GM23338 (cell line): Measurements from ENCODE around the gene LGALSL. TPM values are rescaled to one million over a fixed set of nuclear protein-coding genes. Genes with fewer than 3 reads are reported as not detected.

Experiments used
- ATAC-seq: fragments of 200-7000 bp; cut with Tn5 transposase; 3 replicates; pipeline ENCODE4 v1.9.1; 2020
- DNase-seq: peaks from one replicate; pipeline ENCODE4 v3.0.0-alpha.2; 2015; ENCODE audit warnings: low spot score
- H2AFZ ChIP-seq: fragments of 200-600 bp; sonication (generic); 2 replicates; pipeline ENCODE4 v1.8.0; 2016; ENCODE audit warnings: antibody characterized with exemption, mild to moderate bottlenecking, moderate library complexity
- H3F3A ChIP-seq: fragments of 200-600 bp; sonication (generic); replicated peaks from 2 replicates; pipeline ENCODE4 v1.8.0; 2017; ENCODE audit warnings: antibody characterized with exemption, mixed run types, low read depth
- H3K27ac ChIP-seq: fragments of 200-600 bp; sonication (generic); 2 replicates; pipeline ENCODE4 v1.6.1; 2016; ENCODE audit warnings: low read depth
- H3K27me3 ChIP-seq: fragments of 200-600 bp; sonication (generic); 2 replicates; pipeline ENCODE4 v1.8.0; 2016; ENCODE audit warnings: mild to moderate bottlenecking, mixed run types, moderate library complexity; ENCODE audit not compliant: insufficient read depth
- H3K36me3 ChIP-seq: fragments of 200-600 bp; sonication (generic); 2 replicates; pipeline ENCODE4 v1.8.0; 2016; ENCODE audit warnings: mild to moderate bottlenecking; ENCODE audit not compliant: insufficient read depth
- H3K4me1 ChIP-seq: fragments of 200-600 bp; sonication (generic); 2 replicates; pipeline ENCODE4 v1.8.0; 2016; ENCODE audit warnings: mild to moderate bottlenecking, moderate library complexity; ENCODE audit not compliant: insufficient read depth
- H3K4me2 ChIP-seq: fragments of 200-600 bp; sonication (generic); 2 replicates; pipeline ENCODE4 v1.7.1; 2017; ENCODE audit warnings: mixed run types
- H3K4me3 ChIP-seq: fragments of 200-600 bp; sonication (generic); 2 replicates; pipeline ENCODE4 v1.6.1; 2016; ENCODE audit warnings: mixed run types
- H3K79me2 ChIP-seq: fragments of 200-600 bp; sonication (generic); replicated peaks from 2 replicates; pipeline ENCODE4 v1.8.0; 2017; ENCODE audit warnings: mild to moderate bottlenecking; ENCODE audit not compliant: insufficient read depth
- H3K9me2 ChIP-seq: fragments of 200-600 bp; sonication (generic); 2 replicates; pipeline ENCODE4 v1.8.0; 2017; ENCODE audit not compliant: insufficient read depth
- H4K20me1 ChIP-seq: fragments of 200-600 bp; sonication (generic); replicated peaks from 2 replicates; pipeline ENCODE4 v1.8.0; 2017; ENCODE audit warnings: mild to moderate bottlenecking; ENCODE audit not compliant: insufficient read depth
- H3K27ac Mint-ChIP-seq: 2 replicates; pipeline ENCODE4 v1.8.0; 2020; ENCODE audit warnings: inconsistent platforms, mild to moderate bottlenecking, moderate library complexity, mixed read lengths
- H3K27me3 Mint-ChIP-seq: 3 replicates; pipeline ENCODE4 v1.8.0; 2022; ENCODE audit warnings: low read depth, mild to moderate bottlenecking, moderate library complexity, mixed read lengths, inconsistent platforms; ENCODE audit not compliant: insufficient read depth, poor library complexity
- H3K36me3 Mint-ChIP-seq: 3 replicates; pipeline ENCODE4 v1.8.0; 2021; ENCODE audit warnings: low read depth, mild to moderate bottlenecking, inconsistent platforms, moderate library complexity, mixed read lengths
- H3K4me1 Mint-ChIP-seq: 3 replicates; pipeline ENCODE4 v1.8.0; 2020; ENCODE audit warnings: mild to moderate bottlenecking, inconsistent platforms, mixed read lengths
- H3K4me3 Mint-ChIP-seq: 3 replicates; pipeline ENCODE4 v1.8.0; 2021; ENCODE audit warnings: moderate library complexity, mild to moderate bottlenecking, inconsistent platforms, mixed read lengths
- H3K9me3 Mint-ChIP-seq: 3 replicates; pipeline ENCODE4 v1.8.0; 2020; ENCODE audit warnings: moderate library complexity, mild to moderate bottlenecking, inconsistent platforms, mixed read lengths
- CREB1 ChIP-seq: fragments of 250-450 bp; sonication (Bioruptor Pico); IDR thresholded peaks from 2 replicates; pipeline ENCODE4 v1.5.0; 2020; ENCODE audit warnings: low read depth, mild to moderate bottlenecking, moderate library complexity
- CTCF ChIP-seq, 2 experiments: fragments of 200-600 bp in 1 of 2; sonication (generic) in 1 of 2; conservative IDR thresholded peaks; 2 replicates each; pipeline versions ENCODE4 v1.5.1 to v1.6.1; 2016 to 2017; ENCODE audit warnings: antibody characterized with exemption in 2 of 2, low read depth in 2 of 2, mild to moderate bottlenecking in 2 of 2, moderate library complexity in 1 of 2
- EZH2 ChIP-seq: fragments of 200-600 bp; sonication (generic); IDR thresholded peaks from one replicate; pipeline ENCODE4 v1.8.0; 2017; ENCODE audit warnings: antibody characterized with exemption, mild to moderate bottlenecking, low read depth; ENCODE audit not compliant: unreplicated experiment
- EZH2phosphoT487 ChIP-seq: fragments of 200-600 bp; sonication (generic); IDR thresholded peaks from one replicate; pipeline ENCODE4 v1.8.1; 2018; ENCODE audit warnings: antibody characterized with exemption; ENCODE audit not compliant: unreplicated experiment
- NANOG ChIP-seq: IDR thresholded peaks from 2 replicates; pipeline ENCODE4 v1.6.1; 2016; ENCODE audit warnings: antibody characterized with exemption, borderline replicate concordance
- ZNF114 ChIP-seq: fragments of 250-450 bp; sonication (Bioruptor Pico); IDR thresholded peaks from 2 replicates; pipeline ENCODE4 v1.5.0; 2020; ENCODE audit warnings: mild to moderate bottlenecking, moderate library complexity
- ZNF331 ChIP-seq: fragments of 250-450 bp; sonication (Bioruptor Pico); IDR thresholded peaks from 2 replicates; pipeline ENCODE4 v1.5.0; 2020; ENCODE audit warnings: low read depth, mild to moderate bottlenecking, moderate library complexity
- ZNF462 ChIP-seq: fragments of 250-450 bp; sonication (Bioruptor Pico); IDR thresholded peaks from 2 replicates; pipeline ENCODE4 v1.5.0; 2020; ENCODE audit warnings: mild to moderate bottlenecking, moderate library complexity
- polyA plus RNA-seq: library from polyadenylated mRNA; unstranded; fragments of >200 nt; fragmentation: Nextera tagmentation; extraction: Ambion mirVana; gene quantifications from 2 replicates; pipeline ENCODE4 v1.2.1, GENCODE V29; 2016
- total RNA-seq: library from RNA; depleted of rRNA; stranded (reverse); fragments of >200 nt; shearing (Covaris generic); gene quantifications from 2 replicates; pipeline ENCODE4 v1.2.3, GENCODE V29; 2014

The LGALSL gene
- total and polyA plus RNA-seq, 2 experiments from 2014 or later: 20.6 to 28.4 TPM

- TF ChIP-seq ZNF462 (CRISPR knock-in tag) (no peak), CREB1 (CRISPR knock-in tag) (no peak), ZNF331 (CRISPR knock-in tag) (no peak), EZH2phosphoT487 (no peak), CTCF (conservative IDR thresholded peaks at IDR 0.05; ENCODE audit: low read depth in 2 of 2) (no peak)
Measured at GRCh38 chr2:64489081-64489751, 35.3 kb downstream of the LGALSL start (continued).

GRCh38 chr2:64491426-64491825 lies 37.5 kb downstream of the LGALSL start:
- Histone ChIP-seq H3K36me3 (no peaks in the 10 kb centered on the region), H3K79me2 (no peaks in the 10 kb centered on the region), H2AFZ (0 out of 2 replicates have a peak overlapping the region, but pooled peaks have one; percentile 2), H3K4me2 (no peak overlapping the region), H3F3A (no peaks in the 10 kb centered on the region), H3K27me3 (no peaks in the 10 kb centered on the region), H3K4me1 (peaks cover 26% of the 10 kb centered on the region), H4K20me1 (no peaks in the 10 kb centered on the region), H3K9me2 (no peaks in the 10 kb centered on the region), H3K27ac (no peak overlapping the region), H3K4me3 (no peak overlapping the region)
- Mint-ChIP-seq H3K4me3 (no peak overlapping the region), H3K36me3 (no peaks in the 10 kb centered on the region), H3K9me3 (no peaks in the 10 kb centered on the region), H3K4me1 (peaks cover 40% of the 10 kb centered on the region), H3K27me3 (peaks cover 10% of the 10 kb centered on the region), H3K27ac (no peak overlapping the region)
- no peak for DNase-seq
- ATAC-seq: no peak
- TF ChIP-seq EZH2 (no peak), CTCF (conservative IDR thresholded peaks at IDR 0.05; ENCODE audit: low read depth in 2 of 2) (no peak), NANOG (no peak), EZH2phosphoT487 (no peak), ZNF114 (no peak)
